PC-3 (cell line): ENCODE measurements around the gene FAM114A1.
"Not testable (repeated sequence)": the region's sequence is repeated elsewhere in the genome, so short reads cannot be mapped to it uniquely, and the experiment has no call there.

Experiments
- EZH2 ChIP-seq: fragments of 300-600 bp; sonication (generic); IDR thresholded peaks from one replicate; pipeline ENCODE4 v1.6.1; 2017; ENCODE audit warnings: antibody characterized with exemption, mild to moderate bottlenecking, low read length; ENCODE audit not compliant: unreplicated experiment
- TF ChIP-seq, protein P1 (sequence below): fragments of 300-600 bp; sonication (generic); conservative IDR thresholded peaks from 2 replicates; pipeline ENCODE4 v1.5.1; 2017; ENCODE audit warnings: antibody characterized with exemption, low read depth, mild to moderate bottlenecking, low read length

DNA sequence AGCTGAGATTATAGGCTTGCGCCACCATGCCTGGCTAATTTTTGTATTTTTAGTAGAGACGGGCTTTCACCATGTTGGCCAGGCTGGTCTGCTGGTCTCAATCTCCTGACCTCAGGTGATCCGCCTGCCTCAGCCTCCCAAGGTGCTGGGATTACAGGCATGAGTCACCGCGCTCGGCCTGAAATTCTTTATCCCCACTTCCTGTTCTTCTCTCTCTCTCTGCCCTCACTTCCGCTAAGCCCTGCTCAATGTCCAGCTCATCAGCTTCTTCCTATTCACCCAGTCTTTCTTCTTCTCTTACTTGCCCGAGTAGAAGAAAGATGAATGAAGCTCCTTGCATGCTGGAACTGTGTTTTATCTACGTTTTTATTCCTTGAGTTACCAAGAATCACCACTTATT lies 120.7 kb downstream of the FAM114A1 start:
- TF ChIP-seq, protein P1, sequence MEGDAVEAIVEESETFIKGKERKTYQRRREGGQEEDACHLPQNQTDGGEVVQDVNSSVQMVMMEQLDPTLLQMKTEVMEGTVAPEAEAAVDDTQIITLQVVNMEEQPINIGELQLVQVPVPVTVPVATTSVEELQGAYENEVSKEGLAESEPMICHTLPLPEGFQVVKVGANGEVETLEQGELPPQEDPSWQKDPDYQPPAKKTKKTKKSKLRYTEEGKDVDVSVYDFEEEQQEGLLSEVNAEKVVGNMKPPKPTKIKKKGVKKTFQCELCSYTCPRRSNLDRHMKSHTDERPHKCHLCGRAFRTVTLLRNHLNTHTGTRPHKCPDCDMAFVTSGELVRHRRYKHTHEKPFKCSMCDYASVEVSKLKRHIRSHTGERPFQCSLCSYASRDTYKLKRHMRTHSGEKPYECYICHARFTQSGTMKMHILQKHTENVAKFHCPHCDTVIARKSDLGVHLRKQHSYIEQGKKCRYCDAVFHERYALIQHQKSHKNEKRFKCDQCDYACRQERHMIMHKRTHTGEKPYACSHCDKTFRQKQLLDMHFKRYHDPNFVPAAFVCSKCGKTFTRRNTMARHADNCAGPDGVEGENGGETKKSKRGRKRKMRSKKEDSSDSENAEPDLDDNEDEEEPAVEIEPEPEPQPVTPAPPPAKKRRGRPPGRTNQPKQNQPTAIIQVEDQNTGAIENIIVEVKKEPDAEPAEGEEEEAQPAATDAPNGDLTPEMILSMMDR: not testable (repeated sequence)
- TF ChIP-seq EZH2: not testable (repeated sequence)
